Measurements from ENCODE around the gene NBEA.
"Not testable (repeated sequence)": the region's sequence is repeated elsewhere in the genome, so short reads cannot be mapped to it uniquely, and the experiment has no call there.

DNA sequence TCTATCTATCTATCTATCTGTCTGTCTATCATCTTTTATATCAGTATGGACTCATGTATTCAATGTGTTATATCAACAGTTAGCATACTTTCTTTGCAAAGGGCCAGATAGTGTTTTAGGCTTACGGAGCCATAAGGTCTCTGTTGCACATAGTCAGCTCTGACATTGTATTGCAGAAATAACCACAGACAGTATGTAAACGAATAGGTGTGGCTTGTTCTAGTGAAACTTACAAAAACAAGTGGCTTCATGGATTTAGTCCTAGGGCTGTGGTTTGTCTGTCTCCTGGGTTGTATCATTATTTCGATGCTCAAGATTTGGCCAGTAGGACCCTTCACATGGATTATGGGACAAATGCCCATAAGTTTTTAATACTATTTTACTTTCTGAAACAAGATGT lies 171.5 kb downstream of the NBEA start:
- TF ChIP-seq CTCF, POLR2A (IDR thresholded peaks at IDR 0.05): not testable (repeated sequence)

Data from stomach (tissue), 4 donors.